ENCODE measurements around the gene GPR26.

GPR26 gene

GRCh38 chr10:123645016-123645415 is 21.1 kb upstream of the GPR26 start:
- Histone ChIP-seq H3K36me3 (ENCODE audit: control insufficient read depth, insufficient read depth, low read length) (no peaks in the 10 kb centered on the region), H3K9me3 (ENCODE audit: control insufficient read depth, low read length) (no peaks in the 10 kb centered on the region), H3K27me3 (ENCODE audit: control insufficient read depth, insufficient read depth, low read length, poor library complexity, severe bottlenecking) (no peaks in the 10 kb centered on the region), H3K4me3 (ENCODE audit: insufficient read depth, low read depth, low read length) (no peak overlapping the region), H3K27ac (ENCODE audit: insufficient read depth, low read depth, low read length, poor library complexity, severe bottlenecking) (no peak overlapping the region), H3K4me1 (ENCODE audit: control insufficient read depth, insufficient read depth, low read length) (no peaks in the 10 kb centered on the region)
- WGBS, 2 experiments: 92 to 96% methylated on average over 6 of the region's 6 CpGs

GRCh38 chr10:123645615-123646014 is 20.5 kb upstream of the GPR26 start:
- Histone ChIP-seq H3K27ac (ENCODE audit: insufficient read depth, low read depth, low read length, poor library complexity, severe bottlenecking) (no peak overlapping the region), H3K9me3 (ENCODE audit: control insufficient read depth, low read length) (no peaks in the 10 kb centered on the region), H3K4me1 (ENCODE audit: control insufficient read depth, insufficient read depth, low read length) (no peaks in the 10 kb centered on the region), H3K36me3 (ENCODE audit: control insufficient read depth, insufficient read depth, low read length) (no peaks in the 10 kb centered on the region), H3K4me3 (ENCODE audit: insufficient read depth, low read depth, low read length) (no peak overlapping the region), H3K27me3 (ENCODE audit: control insufficient read depth, insufficient read depth, low read length, poor library complexity, severe bottlenecking) (no peaks in the 10 kb centered on the region)
- WGBS, 2 experiments: 90 to 91% methylated on average over 10 of the region's 10 CpGs

- Histone ChIP-seq H3K27ac (ENCODE audit: insufficient read depth, low read depth, low read length, poor library complexity, severe bottlenecking) (no peak overlapping the region), H3K27me3 (ENCODE audit: control insufficient read depth, insufficient read depth, low read length, poor library complexity, severe bottlenecking) (no peaks in the 10 kb centered on the region), H3K4me1 (ENCODE audit: control insufficient read depth, insufficient read depth, low read length) (no peaks in the 10 kb centered on the region), H3K9me3 (ENCODE audit: control insufficient read depth, low read length) (no peaks in the 10 kb centered on the region), H3K4me3 (ENCODE audit: insufficient read depth, low read depth, low read length) (no peak overlapping the region), H3K36me3 (ENCODE audit: control insufficient read depth, insufficient read depth, low read length) (no peaks in the 10 kb centered on the region)
- 62 to 64% methylated on average over 2 of the region's 2 CpGs for WGBS, 2 experiments
These were observed 17.6 kb upstream of the GPR26 start for GRCh38 chr10:123648595-123648994.

GRCh38 chr10:123649676-123650075 is 16.5 kb upstream of the GPR26 start:
- Histone ChIP-seq H3K9me3 (ENCODE audit: control insufficient read depth, low read length) (no peaks in the 10 kb centered on the region), H3K4me1 (ENCODE audit: control insufficient read depth, insufficient read depth, low read length) (no peaks in the 10 kb centered on the region), H3K4me3 (ENCODE audit: insufficient read depth, low read depth, low read length) (no peak overlapping the region), H3K36me3 (ENCODE audit: control insufficient read depth, insufficient read depth, low read length) (no peaks in the 10 kb centered on the region), H3K27me3 (ENCODE audit: control insufficient read depth, insufficient read depth, low read length, poor library complexity, severe bottlenecking) (no peaks in the 10 kb centered on the region), H3K27ac (ENCODE audit: insufficient read depth, low read depth, low read length, poor library complexity, severe bottlenecking) (no peak overlapping the region)
- 89 to 90% methylated on average over 4 of the region's 4 CpGs for WGBS, 2 experiments

GRCh38 chr10:123651421-123652047 is 14.6 kb upstream of the GPR26 start:
- H3K27ac ChIP-seq (ENCODE audit: insufficient read depth, low read depth, low read length, poor library complexity, severe bottlenecking): no peak overlapping the region
- H3K9me3 ChIP-seq (ENCODE audit: control insufficient read depth, low read length): no peaks in the 10 kb centered on the region
- no peaks in the 10 kb centered on the region for H3K36me3 ChIP-seq (ENCODE audit: control insufficient read depth, insufficient read depth, low read length)
- 76 to 79% methylated on average over 6 of the region's 6 CpGs for WGBS, 2 experiments
- H3K27me3 ChIP-seq (ENCODE audit: control insufficient read depth, insufficient read depth, low read length, poor library complexity, severe bottlenecking): no peaks in the 10 kb centered on the region
- H3K4me1 ChIP-seq (ENCODE audit: control insufficient read depth, insufficient read depth, low read length): no peaks in the 10 kb centered on the region
- H3K4me3 ChIP-seq (ENCODE audit: insufficient read depth, low read depth, low read length): no peak overlapping the region

- Histone ChIP-seq H3K27ac (ENCODE audit: insufficient read depth, low read depth, low read length, poor library complexity, severe bottlenecking) (no peak overlapping the region), H3K36me3 (ENCODE audit: control insufficient read depth, insufficient read depth, low read length) (no peaks in the 10 kb centered on the region), H3K4me1 (ENCODE audit: control insufficient read depth, insufficient read depth, low read length) (no peaks in the 10 kb centered on the region), H3K27me3 (ENCODE audit: control insufficient read depth, insufficient read depth, low read length, poor library complexity, severe bottlenecking) (no peaks in the 10 kb centered on the region), H3K4me3 (ENCODE audit: insufficient read depth, low read depth, low read length) (no peak overlapping the region), H3K9me3 (ENCODE audit: control insufficient read depth, low read length) (no peaks in the 10 kb centered on the region)
- 10 to 33% methylated on average over 2 of the region's 2 CpGs for WGBS, 2 experiments
These were observed 10.4 kb upstream of the GPR26 start for GRCh38 chr10:123655751-123656150.

GRCh38 chr10:123663522-123663921 is 2.6 kb upstream of the GPR26 start:
- no peak overlapping the region for H3K27ac ChIP-seq (ENCODE audit: insufficient read depth, low read depth, low read length, poor library complexity, severe bottlenecking)
- no peaks in the 10 kb centered on the region for H3K9me3 ChIP-seq (ENCODE audit: control insufficient read depth, low read length)
- H3K36me3 ChIP-seq (ENCODE audit: control insufficient read depth, insufficient read depth, low read length): no peaks in the 10 kb centered on the region
- WGBS, 2 experiments: 49 to 53% methylated on average over 3 of the region's 3 CpGs
- H3K4me1 ChIP-seq (ENCODE audit: control insufficient read depth, insufficient read depth, low read length): no peaks in the 10 kb centered on the region
- peaks cover 50% of the 10 kb centered on the region for H3K27me3 ChIP-seq (ENCODE audit: control insufficient read depth, insufficient read depth, low read length, poor library complexity, severe bottlenecking)
- no peak overlapping the region for H3K4me3 ChIP-seq (ENCODE audit: insufficient read depth, low read depth, low read length)

- WGBS, 2 experiments: 6 to 7% methylated on average over 47 of the region's 47 CpGs
- Histone ChIP-seq H3K9me3 (ENCODE audit: control insufficient read depth, low read length) (no peaks in the 10 kb centered on the region), H3K27me3 (ENCODE audit: control insufficient read depth, insufficient read depth, low read length, poor library complexity, severe bottlenecking) (peaks cover 60% of the 10 kb centered on the region), H3K4me3 (ENCODE audit: insufficient read depth, low read depth, low read length) (no peak overlapping the region), H3K4me1 (ENCODE audit: control insufficient read depth, insufficient read depth, low read length) (no peaks in the 10 kb centered on the region), H3K36me3 (ENCODE audit: control insufficient read depth, insufficient read depth, low read length) (no peaks in the 10 kb centered on the region), H3K27ac (ENCODE audit: insufficient read depth, low read depth, low read length, poor library complexity, severe bottlenecking) (no peak overlapping the region)
These were observed 466 bp upstream of the GPR26 start for GRCh38 chr10:123665491-123666286.

- Histone ChIP-seq H3K4me3 (ENCODE audit: insufficient read depth, low read depth, low read length) (no peak overlapping the region), H3K36me3 (ENCODE audit: control insufficient read depth, insufficient read depth, low read length) (no peaks in the 10 kb centered on the region), H3K9me3 (ENCODE audit: control insufficient read depth, low read length) (no peaks in the 10 kb centered on the region), H3K27me3 (ENCODE audit: control insufficient read depth, insufficient read depth, low read length, poor library complexity, severe bottlenecking) (peaks cover 48% of the 10 kb centered on the region), H3K27ac (ENCODE audit: insufficient read depth, low read depth, low read length, poor library complexity, severe bottlenecking) (no peak overlapping the region), H3K4me1 (ENCODE audit: control insufficient read depth, insufficient read depth, low read length) (peaks cover 7% of the 10 kb centered on the region)
These were observed 3.7 kb downstream of the GPR26 start for GRCh38 chr10:123669886-123670285.

- Histone ChIP-seq H3K27ac (ENCODE audit: insufficient read depth, low read depth, low read length, poor library complexity, severe bottlenecking) (no peak overlapping the region), H3K4me3 (ENCODE audit: insufficient read depth, low read depth, low read length) (no peak overlapping the region), H3K4me1 (ENCODE audit: control insufficient read depth, insufficient read depth, low read length) (peaks cover 7% of the 10 kb centered on the region), H3K27me3 (ENCODE audit: control insufficient read depth, insufficient read depth, low read length, poor library complexity, severe bottlenecking) (peaks cover 15% of the 10 kb centered on the region), H3K36me3 (ENCODE audit: control insufficient read depth, insufficient read depth, low read length) (no peaks in the 10 kb centered on the region), H3K9me3 (ENCODE audit: control insufficient read depth, low read length) (no peaks in the 10 kb centered on the region)
- 88 to 94% methylated on average over 1 of the region's 1 CpG for WGBS, 2 experiments
These were observed 7.0 kb downstream of the GPR26 start for GRCh38 chr10:123673198-123673597.
